ENCODE results near the gene ATPAF2.

GRCh38 chr17:17998934-17999333 lies 40.0 kb downstream of the ATPAF2 start:
- no peak for TF ChIP-seq SIN3A (IDR thresholded peaks at IDR 0.05; ENCODE audit: borderline replicate concordance, insufficient read depth, low read length)
- TF ChIP-seq, protein P1, sequence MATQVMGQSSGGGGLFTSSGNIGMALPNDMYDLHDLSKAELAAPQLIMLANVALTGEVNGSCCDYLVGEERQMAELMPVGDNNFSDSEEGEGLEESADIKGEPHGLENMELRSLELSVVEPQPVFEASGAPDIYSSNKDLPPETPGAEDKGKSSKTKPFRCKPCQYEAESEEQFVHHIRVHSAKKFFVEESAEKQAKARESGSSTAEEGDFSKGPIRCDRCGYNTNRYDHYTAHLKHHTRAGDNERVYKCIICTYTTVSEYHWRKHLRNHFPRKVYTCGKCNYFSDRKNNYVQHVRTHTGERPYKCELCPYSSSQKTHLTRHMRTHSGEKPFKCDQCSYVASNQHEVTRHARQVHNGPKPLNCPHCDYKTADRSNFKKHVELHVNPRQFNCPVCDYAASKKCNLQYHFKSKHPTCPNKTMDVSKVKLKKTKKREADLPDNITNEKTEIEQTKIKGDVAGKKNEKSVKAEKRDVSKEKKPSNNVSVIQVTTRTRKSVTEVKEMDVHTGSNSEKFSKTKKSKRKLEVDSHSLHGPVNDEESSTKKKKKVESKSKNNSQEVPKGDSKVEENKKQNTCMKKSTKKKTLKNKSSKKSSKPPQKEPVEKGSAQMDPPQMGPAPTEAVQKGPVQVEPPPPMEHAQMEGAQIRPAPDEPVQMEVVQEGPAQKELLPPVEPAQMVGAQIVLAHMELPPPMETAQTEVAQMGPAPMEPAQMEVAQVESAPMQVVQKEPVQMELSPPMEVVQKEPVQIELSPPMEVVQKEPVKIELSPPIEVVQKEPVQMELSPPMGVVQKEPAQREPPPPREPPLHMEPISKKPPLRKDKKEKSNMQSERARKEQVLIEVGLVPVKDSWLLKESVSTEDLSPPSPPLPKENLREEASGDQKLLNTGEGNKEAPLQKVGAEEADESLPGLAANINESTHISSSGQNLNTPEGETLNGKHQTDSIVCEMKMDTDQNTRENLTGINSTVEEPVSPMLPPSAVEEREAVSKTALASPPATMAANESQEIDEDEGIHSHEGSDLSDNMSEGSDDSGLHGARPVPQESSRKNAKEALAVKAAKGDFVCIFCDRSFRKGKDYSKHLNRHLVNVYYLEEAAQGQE (IDR thresholded peaks at IDR 0.05; ENCODE audit: insufficient read depth in 1 of 2, low read depth in 2 of 2, low read length in 2 of 2): 0 out of 4 replicates have a peak, but pooled peaks of 1 of the 2 experiments have one; percentile 61
- TF ChIP-seq POLR2AphosphoS5 (IDR thresholded peaks at IDR 0.05; ENCODE audit: low read depth, low read length): no peak
